HG03442 (cell line): ENCODE data around the gene TYW1B.
"Not testable (repeated sequence)": the region's sequence is repeated elsewhere in the genome, so short reads cannot be mapped to it uniquely, and the experiment has no call there.

Experiments used
- ATAC-seq: cut with Tn5 transposase; IDR thresholded peaks from one replicate; pipeline ENCODE4 v1.9.1; 2021; ENCODE audit warnings: mild to moderate bottlenecking, moderate library complexity; ENCODE audit not compliant: unreplicated experiment

TYW1B gene

DNA sequence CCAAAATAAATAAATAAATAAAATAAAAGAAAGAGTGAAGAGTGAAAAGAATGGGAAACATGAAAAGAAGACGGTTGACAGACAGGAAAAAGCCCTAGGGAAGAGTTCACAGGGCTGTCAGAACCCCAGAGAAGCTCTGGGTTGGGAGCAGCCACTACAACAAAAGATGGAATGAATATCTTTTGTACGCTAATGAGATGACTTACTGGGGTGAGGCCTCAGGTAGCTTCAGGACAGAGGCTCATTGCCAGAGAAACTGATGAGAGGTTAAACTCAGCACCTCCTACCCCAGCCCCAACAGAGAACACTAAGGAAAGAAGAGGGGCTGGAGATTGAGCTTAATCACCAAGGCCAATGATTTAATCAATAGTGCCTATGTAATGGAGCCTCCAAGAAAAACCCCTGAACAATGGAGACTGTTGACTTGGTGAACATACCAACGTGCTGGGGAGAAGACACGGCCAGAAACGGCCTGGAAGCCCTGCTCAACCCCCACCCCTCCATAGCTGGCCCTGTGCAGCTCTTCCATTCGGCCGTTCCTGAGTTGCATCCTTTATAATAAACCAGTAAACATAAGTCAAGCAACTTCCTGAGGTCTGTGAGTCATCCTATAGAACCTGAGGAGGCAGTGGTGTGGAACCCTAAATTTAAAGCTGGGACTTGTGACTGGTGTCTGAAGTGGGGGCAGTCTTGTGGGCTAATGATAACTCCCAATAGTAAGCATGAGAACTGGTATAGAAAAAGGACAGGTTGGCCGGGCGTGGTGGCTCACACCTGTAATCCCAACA lies 11.4 kb downstream of the TYW1B start:
- not testable (repeated sequence) for ATAC-seq

DNA sequence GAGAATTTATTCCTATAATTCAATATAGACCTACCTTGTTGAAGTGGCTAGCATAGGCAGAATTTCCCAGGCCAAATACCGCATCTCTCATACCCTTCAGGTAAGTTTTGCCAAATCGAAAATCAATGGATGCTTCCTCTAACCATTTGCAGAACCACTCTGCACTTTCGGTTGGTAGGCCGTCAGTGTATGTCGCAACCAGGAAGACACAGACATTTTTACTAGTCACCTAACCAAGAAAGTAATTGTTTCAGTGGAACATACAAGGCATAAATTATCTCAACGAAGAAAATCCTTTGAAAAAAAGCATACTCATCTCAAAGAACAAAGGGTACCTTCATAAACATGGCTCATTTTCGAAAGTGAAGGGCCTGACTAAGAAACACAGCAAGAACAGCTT lies 17.6 kb downstream of the TYW1B start:
- not testable (repeated sequence) for ATAC-seq

DNA sequence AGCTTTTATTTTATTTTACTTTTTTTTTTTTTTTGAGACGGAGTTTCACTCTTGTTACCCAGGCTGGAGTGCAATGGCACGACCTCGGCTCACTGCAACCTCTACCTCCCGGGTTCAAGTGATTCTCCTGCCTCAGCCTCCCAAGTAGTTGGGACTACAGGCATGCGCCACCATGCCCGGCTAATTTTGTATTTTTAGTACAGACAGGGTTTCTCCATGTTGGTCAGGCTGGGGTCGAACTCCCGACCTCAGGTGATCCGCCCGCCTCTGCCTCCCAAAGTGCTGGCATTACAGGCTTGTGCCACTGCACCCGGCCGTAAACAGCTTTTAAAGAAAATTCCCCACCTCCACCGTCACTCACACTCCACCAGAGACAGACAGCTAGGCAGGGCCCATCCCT lies 19.5 kb downstream of the TYW1B start:
- not testable (repeated sequence) for ATAC-seq

- ATAC-seq, result not testable (repeated sequence)
Measured at GRCh38 chr7:72806851-72807250, 21.1 kb downstream of the TYW1B start.

GRCh38 chr7:72805526-72806494 lies 22.2 kb downstream of the TYW1B start:
- ATAC-seq, result no peak

DNA sequence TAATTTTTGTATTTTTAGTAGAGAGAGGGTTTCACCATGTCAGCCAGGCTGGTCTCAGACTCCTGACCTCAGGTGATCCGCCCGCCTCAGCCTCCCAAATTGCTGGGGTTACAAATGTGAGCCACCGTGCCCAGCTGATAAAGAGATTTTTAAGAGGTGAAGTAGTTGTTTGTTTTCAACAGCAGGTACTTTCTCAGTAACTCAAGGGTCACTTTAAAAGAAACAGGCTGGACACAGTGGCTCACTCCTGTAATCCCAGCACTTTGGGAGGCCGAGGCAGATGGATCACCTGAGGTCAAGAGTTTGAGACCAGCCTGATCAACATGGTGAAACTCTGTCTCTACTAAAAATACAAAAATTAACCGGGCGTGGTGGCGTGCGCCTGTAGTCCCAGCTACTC lies 24.2 kb downstream of the TYW1B start:
- not testable (repeated sequence) for ATAC-seq

DNA sequence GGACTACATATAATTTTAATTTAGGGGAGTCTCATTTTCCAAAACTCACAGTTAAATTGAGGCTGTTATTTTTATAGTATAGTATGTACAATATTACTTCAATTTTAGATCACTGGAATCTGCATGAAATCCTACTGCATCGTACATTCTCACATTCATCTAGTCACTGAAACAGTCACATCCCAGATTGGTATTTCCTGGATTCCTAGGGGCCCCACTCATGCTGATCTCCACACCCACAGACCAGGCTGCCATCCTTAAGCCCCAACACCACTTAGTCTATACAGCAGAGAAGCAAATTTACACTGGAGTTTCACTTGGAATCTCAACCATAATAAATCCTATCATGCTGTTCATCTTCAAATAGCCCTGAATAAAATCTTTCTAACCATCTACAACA lies 26.4 kb downstream of the TYW1B start:
- not testable (repeated sequence) for ATAC-seq

DNA sequence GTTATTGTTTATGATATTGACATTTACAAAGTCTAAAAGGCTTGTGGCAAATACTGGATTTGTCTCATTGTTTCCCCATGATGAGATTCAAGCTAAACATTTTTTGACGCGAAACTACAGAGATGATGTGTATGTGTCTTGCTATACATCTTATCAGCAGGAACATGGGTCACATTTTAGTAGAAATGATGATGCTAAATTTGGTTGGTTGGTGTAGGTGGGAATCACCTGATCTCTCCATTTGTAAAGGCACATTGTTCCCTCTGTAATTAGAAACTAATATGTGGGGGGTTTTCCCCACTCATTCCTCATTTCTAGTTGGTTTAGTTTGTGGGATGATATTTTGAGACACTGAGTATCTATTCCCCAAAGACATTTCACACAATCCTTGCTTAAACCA lies 32.6 kb downstream of the TYW1B start:
- ATAC-seq, result not testable (repeated sequence)

DNA sequence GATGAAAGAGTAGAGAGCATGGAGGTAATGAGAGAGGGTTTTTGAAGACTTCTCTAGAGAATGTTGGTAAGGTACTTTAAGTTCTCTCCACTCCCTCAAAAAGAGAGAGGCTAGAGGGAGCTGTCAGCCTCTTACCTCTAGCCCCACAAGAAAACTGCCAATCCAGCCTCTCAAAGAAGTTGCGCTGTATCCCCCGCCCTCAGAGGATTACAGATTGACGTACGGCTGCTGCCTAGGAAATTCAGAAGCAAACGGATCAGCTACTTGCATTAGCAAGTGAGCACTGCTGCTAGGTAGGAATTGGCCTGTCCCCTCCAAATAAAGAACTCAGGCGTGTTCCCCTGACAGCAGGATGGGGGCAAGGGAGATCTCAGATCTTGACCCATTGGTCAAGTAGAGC lies 34.2 kb downstream of the TYW1B start:
- no peak for ATAC-seq

DNA sequence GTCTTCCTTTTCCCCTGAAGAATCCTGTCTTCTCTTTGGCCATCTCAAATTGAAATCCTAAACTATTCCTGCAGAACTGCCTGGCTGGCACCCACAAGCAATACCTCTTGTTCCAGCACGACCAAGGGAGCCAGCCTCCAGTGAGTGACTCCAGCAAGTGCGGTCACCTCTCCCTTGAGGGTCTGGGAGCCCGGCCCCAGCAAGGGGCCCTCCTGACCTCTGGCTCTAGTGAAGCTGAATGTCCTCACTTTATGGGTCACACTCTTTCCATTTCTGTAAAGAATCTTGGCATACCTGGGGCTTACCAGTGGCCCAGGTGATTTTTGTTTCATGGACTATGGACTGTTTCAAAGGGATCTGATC lies 37.3 kb downstream of the TYW1B start:
- not testable (repeated sequence) for ATAC-seq

DNA sequence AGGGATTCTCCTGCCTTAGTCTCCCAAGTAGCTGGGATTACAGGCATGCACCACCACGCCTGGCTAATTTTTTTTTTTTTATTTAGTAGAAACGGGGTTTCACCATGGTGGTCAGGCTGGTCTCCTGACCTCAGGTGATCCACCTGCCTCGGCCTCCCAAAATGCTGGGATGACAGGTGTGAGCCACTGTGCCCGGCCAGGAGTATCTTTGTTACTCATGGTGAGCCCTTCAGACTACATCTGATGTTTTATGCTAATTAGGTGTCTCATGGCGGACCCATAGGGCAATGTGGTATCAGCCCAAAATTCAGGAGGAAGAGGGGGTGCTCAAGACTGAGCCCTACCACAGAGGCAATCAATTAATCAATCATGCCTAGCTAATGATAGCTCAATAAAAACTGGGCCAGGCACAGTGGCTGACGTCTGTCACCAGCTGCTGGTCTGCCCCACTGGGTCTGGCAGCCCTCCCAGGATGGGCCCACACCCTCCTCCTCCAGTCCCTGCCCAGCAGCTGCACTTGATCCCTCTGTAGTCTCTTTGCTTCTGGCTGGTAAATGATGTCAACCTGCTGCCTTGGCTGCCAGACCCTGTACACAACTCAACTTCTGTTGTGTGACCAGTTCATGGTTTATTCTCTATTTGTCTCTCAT lies 37.8 kb downstream of the TYW1B start:
- not testable (repeated sequence) for ATAC-seq

DNA sequence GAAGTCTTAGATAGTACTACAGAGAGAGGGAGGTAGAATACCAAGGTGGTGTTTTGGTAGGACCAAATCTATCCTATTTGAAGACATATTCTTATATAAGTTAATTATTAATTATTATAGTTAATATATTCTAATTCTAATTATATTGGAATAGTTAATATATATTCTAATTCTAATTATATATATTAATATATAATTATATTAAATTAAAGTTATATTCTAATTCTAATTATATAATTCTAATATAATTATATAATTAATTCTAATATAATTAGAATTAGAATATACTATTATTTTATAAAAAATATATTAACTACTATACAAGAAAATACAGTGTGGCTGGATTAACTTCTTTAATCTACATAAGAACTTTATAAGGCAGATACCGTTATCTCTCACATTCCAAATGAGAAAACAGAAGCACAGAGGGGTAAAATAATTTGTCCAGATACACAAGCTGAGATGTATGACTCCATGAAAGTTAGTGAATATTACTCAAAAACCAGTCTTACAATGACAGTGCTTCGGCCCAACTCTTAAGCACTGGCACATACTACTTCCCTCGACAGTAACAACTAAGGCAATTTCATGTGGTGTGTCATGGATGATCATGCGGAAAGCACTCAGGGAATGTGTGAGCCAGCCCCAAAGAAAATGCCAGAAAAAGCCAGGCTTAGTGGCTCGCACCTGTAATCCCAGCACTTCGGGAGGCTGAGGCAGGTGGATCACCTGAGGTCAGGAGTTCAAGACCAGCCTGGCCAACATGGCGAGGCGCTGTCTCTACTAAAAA lies 42.6 kb downstream of the TYW1B start:
- ATAC-seq, result no peak

- ATAC-seq, result not testable (repeated sequence)
Measured at GRCh38 chr7:72783601-72784370, 44.2 kb downstream of the TYW1B start.

DNA sequence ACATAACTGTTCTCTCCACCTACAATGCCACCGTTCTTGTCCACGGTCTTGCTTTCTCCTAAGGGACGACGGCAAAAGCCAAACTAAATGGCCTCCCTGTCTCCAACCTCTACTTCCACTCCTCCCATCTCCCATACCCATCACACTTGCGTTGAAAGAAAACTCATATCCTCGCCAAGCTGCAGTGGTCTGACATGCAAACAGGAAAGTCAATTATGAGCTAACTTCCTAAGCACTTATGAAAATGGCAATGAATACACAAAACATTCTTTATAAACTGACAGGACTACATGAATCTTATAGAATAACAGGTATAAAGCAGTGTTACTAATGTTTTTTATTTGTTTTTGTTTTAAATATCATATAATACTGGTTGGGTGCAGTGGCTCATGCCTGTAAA lies 46.4 kb downstream of the TYW1B start:
- no peak for ATAC-seq

GRCh38 chr7:72781161-72781560 lies 46.8 kb downstream of the TYW1B start:
- ATAC-seq, result no peak

DNA sequence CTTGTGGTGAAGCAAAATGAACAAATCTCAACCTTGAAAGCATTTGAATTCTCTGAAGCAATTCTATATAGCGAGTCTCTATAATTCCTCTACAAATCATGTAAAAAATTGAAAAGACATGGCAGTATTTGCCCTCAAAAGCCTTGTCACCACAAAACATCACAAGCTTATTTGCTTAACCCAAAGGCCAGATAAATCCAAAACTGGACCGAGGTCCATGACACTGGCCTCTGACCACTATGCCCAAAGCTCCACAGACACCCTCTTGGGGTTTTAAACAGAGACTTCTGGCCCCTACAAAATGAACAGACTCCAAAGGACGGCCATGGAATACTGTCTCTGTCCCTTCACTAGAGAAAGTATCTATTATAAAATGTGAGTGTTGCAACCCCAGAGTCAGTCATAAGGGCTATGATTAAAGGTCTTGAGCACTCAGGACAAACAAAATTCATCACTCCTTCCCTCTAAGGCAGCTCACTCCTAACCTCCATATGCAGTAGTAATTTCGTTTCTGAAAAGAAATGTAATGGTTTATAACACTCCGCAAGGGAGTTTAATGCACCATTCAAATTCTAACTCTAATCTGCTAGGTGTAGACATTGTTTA lies 47.6 kb downstream of the TYW1B start:
- ATAC-seq, result not testable (repeated sequence)

DNA sequence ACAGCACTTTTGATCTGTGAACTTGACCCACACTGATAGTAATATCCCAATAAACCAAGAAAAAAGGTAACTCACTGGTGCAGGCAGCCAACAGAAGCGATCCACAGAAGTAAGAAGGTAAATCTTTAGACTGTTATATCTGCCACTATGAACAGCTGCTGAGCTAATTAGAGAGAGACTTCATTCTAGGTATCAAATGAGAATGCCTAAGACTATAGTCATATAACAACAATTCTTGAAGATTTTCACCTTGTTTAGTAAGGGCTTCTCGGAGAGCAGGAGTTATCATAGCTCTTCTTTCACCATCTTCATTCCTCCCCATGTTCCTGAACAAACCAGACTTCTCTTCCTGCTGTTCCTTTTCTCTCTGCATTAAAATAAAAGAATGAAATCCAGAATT lies 50.8 kb downstream of the TYW1B start:
- ATAC-seq, result not testable (repeated sequence)

DNA sequence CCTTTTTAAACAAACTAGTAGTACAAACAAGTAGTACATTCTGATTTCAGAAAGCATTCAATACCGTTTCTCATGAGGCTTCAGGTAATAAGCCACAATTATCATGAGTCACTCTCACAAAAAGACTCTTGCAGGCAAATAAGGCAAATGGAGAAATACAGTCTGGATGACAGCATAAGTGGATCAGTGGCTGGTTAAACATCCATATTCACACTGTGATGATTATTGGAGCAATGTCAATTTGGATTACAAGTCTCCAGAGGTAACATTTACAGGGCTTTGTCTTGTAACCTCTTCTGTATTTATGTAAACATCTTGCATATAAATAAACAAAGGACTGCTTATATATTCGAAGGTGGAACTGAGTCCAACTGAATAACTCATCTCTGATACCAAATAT lies 55.4 kb downstream of the TYW1B start:
- not testable (repeated sequence) for ATAC-seq

- not testable (repeated sequence) for ATAC-seq
Measured at GRCh38 chr7:72766994-72767393, 61.0 kb downstream of the TYW1B start.
